K562 (cell line): ENCODE data around the gene TMEM101. TPM values are rescaled to one million over a fixed set of nuclear protein-coding genes. Genes with fewer than 3 reads are reported as not detected.

Experiments
- ATAC-seq: fragments of 200-7000 bp; cut with Tn5 transposase; 3 replicates; pipeline ENCODE4 v1.9.1; 2020; ENCODE audit warnings: moderate library complexity
- BruUV-seq: library from RNA; stranded (reverse); fragments of 400-500 nt; replicated peaks from 2 replicates; lab custom pipeline; 2021; lab: Mats Ljungman, UMichigan
- CTCF ChIA-PET: fragments of 300-600 bp; formaldehyde crosslinking; extraction: SDS; loops from one replicate; lab custom pipeline; 2021; ENCODE audit warnings: low intra/inter-chr PET ratio; lab: Yijun Ruan, JAX
- POLR2A ChIA-PET: fragments of 300-600, 350-650 bp; sonication (Branson Sonifier 250); formaldehyde crosslinking; extraction: SDS; loops from one replicate; lab custom pipeline; 2021; ENCODE audit warnings: antibody characterized with exemption, inconsistent platforms; lab: Yijun Ruan, JAX
- DNase-seq, 4 experiments: peaks; one replicate each; pipeline versions ENCODE4 v3.0.0 to v3.0.0-alpha.2; 2011 to 2018; ENCODE audit warnings: low spot score in 3 of 4, mixed read lengths in 3 of 4; ENCODE audit errors: extremely low read depth in 1 of 4
- FAIRE-seq: peaks from 2 replicates; lab custom pipeline; 2011; peaks lifted over from hg19 to GRCh38; lab: Jason Lieb, UNC
- H2AFZ ChIP-seq: 2 replicates; pipeline ENCODE4 v1.6.0; 2011; ENCODE audit warnings: low read depth, low read length, control low read depth, inconsistent platforms
- H3K27ac ChIP-seq: fragments of 200-600 bp; 3 replicates; pipeline ENCODE4 v1.8.0; 2011; ENCODE audit warnings: low read depth, mild to moderate bottlenecking, control low read depth, inconsistent platforms, low read length, moderate library complexity, mixed read lengths; ENCODE audit errors: extremely low read depth
- H3K27me3 ChIP-seq, 2 experiments: fragments of 300-600 bp in 1 of 2; 2 replicates in 1 of 2; 3 replicates in 1 of 2; pipeline versions ENCODE4 v1.6.0 to v1.8.0; 2011; ENCODE audit warnings: inconsistent platforms in 2 of 2, low read length in 2 of 2, mild to moderate bottlenecking in 1 of 2, mixed read lengths in 1 of 2, moderate library complexity in 1 of 2; ENCODE audit not compliant: control insufficient read depth in 2 of 2, insufficient read depth in 2 of 2
- H3K36me3 ChIP-seq: fragments of 300-600 bp; 3 replicates; pipeline ENCODE4 v1.8.0; 2011; ENCODE audit warnings: mild to moderate bottlenecking, low read length, inconsistent platforms; ENCODE audit not compliant: control insufficient read depth, insufficient read depth
- H3K4me1 ChIP-seq, 2 experiments: fragments of 200-600 bp in 1 of 2; replicated peaks in 1 of 2; 2 replicates in 1 of 2; 3 replicates in 1 of 2; pipeline versions ENCODE4 v1.5.1 to v1.8.0; 2011; ENCODE audit warnings: inconsistent platforms in 2 of 2, low read length in 2 of 2, mild to moderate bottlenecking in 1 of 2, mixed read lengths in 1 of 2, moderate library complexity in 1 of 2; ENCODE audit not compliant: control insufficient read depth in 2 of 2, insufficient read depth in 2 of 2
- H3K4me2 ChIP-seq: 2 replicates; pipeline ENCODE4 v1.6.1; 2011; ENCODE audit warnings: low read length, control low read depth, inconsistent platforms, mixed read lengths; ENCODE audit not compliant: insufficient read depth
- H3K4me3 ChIP-seq: fragments of 200-600 bp; sonication (generic), shearing (Covaris generic); 2 replicates; pipeline ENCODE4 v1.5.1; 2016; ENCODE audit warnings: control low read depth, inconsistent platforms
- H3K79me2 ChIP-seq: fragments of 200-600 bp; 3 replicates; pipeline ENCODE4 v1.8.0; 2011; ENCODE audit warnings: low read length, inconsistent platforms; ENCODE audit not compliant: control insufficient read depth, insufficient read depth
- H3K9ac ChIP-seq, 2 experiments: 2 replicates each; pipeline versions ENCODE4 v1.6.0 to v1.6.1; 2011; ENCODE audit warnings: low read depth in 2 of 2, low read length in 2 of 2, control low read depth in 1 of 2, inconsistent platforms in 1 of 2, mild to moderate bottlenecking in 1 of 2, mixed read lengths in 1 of 2; ENCODE audit not compliant: insufficient read depth in 1 of 2
- H3K9me1 ChIP-seq: one replicate; pipeline ENCODE4 v1.6.0; 2011; ENCODE audit warnings: inconsistent platforms, mild to moderate bottlenecking, low read length, moderate library complexity; ENCODE audit not compliant: control insufficient read depth, insufficient read depth
- H3K9me3 ChIP-seq: replicated peaks from 2 replicates; pipeline ENCODE4 v1.5.1; 2011; ENCODE audit warnings: low read depth, low read length, inconsistent platforms; ENCODE audit not compliant: control insufficient read depth, insufficient read depth
- H4K20me1 ChIP-seq: replicated peaks from 2 replicates; pipeline ENCODE4 v1.6.1; 2011; ENCODE audit warnings: low read length, inconsistent platforms, mixed read lengths; ENCODE audit not compliant: control insufficient read depth, insufficient read depth
- ARID3A ChIP-seq: IDR thresholded peaks from 2 replicates; pipeline ENCODE4 v1.6.1; 2012; ENCODE audit warnings: low read depth, low read length, improper control_type of control experiment, borderline replicate concordance
- HMGXB4 ChIP-seq: sonication (generic); formaldehyde crosslinking; IDR thresholded peaks from 2 replicates; pipeline ENCODE4 v1.8.1; 2023; ENCODE audit warnings: mild to moderate bottlenecking, missing genetic modification reagents
- KLF10 ChIP-seq: fragments of 250-450 bp; sonication (Bioruptor Pico); IDR thresholded peaks from 2 replicates; pipeline ENCODE4 v1.6.1; 2021; ENCODE audit warnings: matching md5 sums
- NR4A1 ChIP-seq, 2 experiments: fragments of 250-450 bp in 1 of 2; fragments of 450-650 bp in 1 of 2; sonication (Bioruptor Pico) in 1 of 2; IDR thresholded peaks; 2 replicates each; pipeline versions ENCODE4 v1.4.0 to v1.6.1; 2016 to 2020; ENCODE audit warnings: mild to moderate bottlenecking in 2 of 2, missing compliant biosample characterization in 1 of 2, missing genetic modification characterization in 1 of 2, moderate library complexity in 1 of 2
- POLR2G ChIP-seq: fragments of 200-400 bp; formaldehyde crosslinking; IDR thresholded peaks from 2 replicates; pipeline ENCODE4 v1.6.1; 2017; ENCODE audit warnings: low read depth, mild to moderate bottlenecking, antibody characterized with exemption, low read length, moderate library complexity
- PTRF ChIP-seq: fragments of 450-650 bp; IDR thresholded peaks from 2 replicates; pipeline ENCODE4 v1.6.1; 2016; ENCODE audit warnings: mild to moderate bottlenecking, missing genetic modification characterization, missing compliant biosample characterization
- RCOR1 ChIP-seq, 2 experiments: IDR thresholded peaks; 2 replicates each; pipeline ENCODE4 v1.6.1; 2012; ENCODE audit warnings: low read depth in 2 of 2, low read length in 2 of 2, borderline replicate concordance in 1 of 2, improper control_type of control experiment in 1 of 2
- TBL1XR1 ChIP-seq, 2 experiments: IDR thresholded peaks; 2 replicates each; pipeline ENCODE4 v1.6.1; 2012; ENCODE audit warnings: improper control_type of control experiment in 2 of 2, low read length in 2 of 2, mild to moderate bottlenecking in 1 of 2
- ZBTB49 ChIP-seq: sonication (generic); formaldehyde crosslinking; IDR thresholded peaks from 2 replicates; pipeline ENCODE4 v1.8.0; 2022; ENCODE audit warnings: missing genetic modification reagents, mild to moderate bottlenecking, borderline replicate concordance
- ZNF217 ChIP-seq: sonication (generic); formaldehyde crosslinking; IDR thresholded peaks from 2 replicates; pipeline ENCODE4 v1.8.0; 2022; ENCODE audit warnings: mild to moderate bottlenecking, missing genetic modification reagents
- ZNF324 ChIP-seq: fragments of 250-450 bp; sonication (Bioruptor Pico); IDR thresholded peaks from 2 replicates; pipeline ENCODE4 v1.4.0; 2020; ENCODE audit warnings: mild to moderate bottlenecking
- ZNF717 ChIP-seq: fragments of 250-450 bp; sonication (Bioruptor Pico); IDR thresholded peaks from 2 replicates; pipeline ENCODE4 v1.5.0; 2021
- WGBS: fragments of 100-300 bp; shearing (Covaris generic); methylation state at CpG from one replicate; pipeline ENCODE4 v1.1.6; 2016; ENCODE audit warnings: low coverage, mixed read lengths; ENCODE audit not compliant: insufficient coverage; ENCODE audit errors: missing lambda C conversion rate; 5-methylcytosine and 5-hydroxymethylcytosine counted together
- in situ Hi-C: fragments of 300-500 bp; cut with MboI; formaldehyde crosslinking; loops from 4 replicates; pipeline ENCODE4 v1.15.0; 2018; ENCODE audit warnings: inconsistent platforms, mixed read lengths
- intact Hi-C: fragments of 100-400 bp; cut with micrococcal nuclease; formaldehyde crosslinking; loops from 2 replicates; pipeline ENCODE4 v1.14.2; 2022
- polyA plus RNA-seq, 8 experiments: library from polyadenylated mRNA; depleted of rRNA in 4 of 8; stranded (reverse) in 5 of 8; unstranded in 3 of 8; fragments of >200 nt; fragmentation: Nextera tagmentation in 2 of 8; fragmentation: Illumina TruSeq in 1 of 8; extraction: Ambion mirVana in 2 of 8; extraction: Trizol in 1 of 8; gene quantifications; 2 replicates each; pipeline versions ENCODE4 v1.2.1 to v1.2.3, GENCODE V29; 2011 to 2014; ENCODE audit warnings: inconsistent platforms in 1 of 8, missing spikeins in 1 of 8
- total RNA-seq, 7 experiments: library from RNA; depleted of rRNA in 6 of 7; stranded (reverse); fragments of >200 nt in 6 of 7; fragmentation: Illumina TruSeq in 2 of 7; extraction: Trizol in 2 of 7; gene quantifications; 2 replicates each; pipeline versions ENCODE4 v1.2.1 to v1.2.3, GENCODE V29; 2011 to 2021; ENCODE audit warnings: low replicate concordance in 1 of 7

Gene TMEM101
- total and polyA plus RNA-seq, 9 of the 15 experiments (the other 6 are each of a cell fraction or from before 2014, with no cell fraction given) = 21.2 to 110 (median 37.8) TPM

GRCh38 chr17:43994272-43995149 is 20.3 kb downstream of the TMEM101 start:
- POLR2A ChIA-PET = interaction anchor here (0.6 to 0.8 kb wide), 3 partner anchors 31 to 114 kb away, joined by 3 to 5 read pairs (median 3); no protein-coding TSS in a partner anchor
- DNase-seq = peak; percentile 81 to 91 (median 86)
- 2% methylated on average over 42 of the region's 52 CpGs for WGBS
- Histone ChIP-seq H3K27me3 (peaks cover 0 to 8% of the 10 kb centered on the region in 2 experiments; a peak in 3 of 5 replicates), H3K9ac (peak overlapping the region in 1 of 2 experiments; percentile 75; a peak in 2 of 4 replicates), H3K79me2 (no peaks in the 10 kb centered on the region), H3K4me3 (peak overlapping the region; percentile 3; the same call in 1 of the 2 replicates), H2AFZ (0 out of 2 replicates have a peak overlapping the region, but pooled peaks have one; percentile 17), H3K9me1 (no peaks in the 10 kb centered on the region), H3K4me1 (peaks cover 0 to 8% of the 10 kb centered on the region in 2 experiments; a peak in 2 of 5 replicates), H3K36me3 (no peaks in the 10 kb centered on the region), H3K27ac (no peak overlapping the region), H3K9me3 (no peaks in the 10 kb centered on the region), H4K20me1 (0 out of 2 replicates have a peak, but pooled peaks cover 3% of the 10 kb centered on the region), H3K4me2 (0 out of 2 replicates have a peak overlapping the region, but pooled peaks have one; percentile 21)
- intact Hi-C loops = loop anchor here (1.0 to 2.0 kb wide), 2 partner anchors 50 to 116 kb away; no protein-coding TSS in a partner anchor
- peak; percentile 83 for FAIRE-seq
- CTCF ChIA-PET = interaction anchor here (0.6 to 3.2 kb wide), 11 partner anchors 12 to 300 kb away, joined by 3 to 37 read pairs (median 4); no protein-coding TSS in a partner anchor
- BruUV-seq = no TSS peak
- peak; percentile 94 for ATAC-seq
- in situ Hi-C loops = loop anchor here (5.0 kb wide), 1 partner anchor 52 kb away; the partner anchor contains the start of gene PPY
- TF ChIP-seq TBL1XR1 (IDR thresholded peaks at IDR 0.05; ENCODE audit: low read length in 2 of 2) (no peak), HMGXB4 (no peak), ZNF324 (CRISPR knock-in tag) (no peak), ARID3A (no peak), POLR2G (peak; percentile 36; the same call in 1 of the 2 replicates), ZBTB49 (CRISPR knock-in tag) (no peak), PTRF (tag) (no peak), ZNF717 (CRISPR knock-in tag) (no peak), NR4A1 (CRISPR knock-in tag; IDR thresholded peaks at IDR 0.05) (no peak), NR4A1 (tag; IDR thresholded peaks at IDR 0.05) (no peak), RCOR1 (IDR thresholded peaks at IDR 0.05; ENCODE audit: borderline replicate concordance in 1 of 2, low read depth in 2 of 2, low read length in 2 of 2) (0 out of 4 replicates have a peak, but pooled peaks of 1 of the 2 experiments have one; percentile 14), ZNF217 (CRISPR knock-in tag) (no peak), KLF10 (CRISPR knock-in tag) (no peak)
